ENCODE data around the gene SRMS.

Gene SRMS

DNA sequence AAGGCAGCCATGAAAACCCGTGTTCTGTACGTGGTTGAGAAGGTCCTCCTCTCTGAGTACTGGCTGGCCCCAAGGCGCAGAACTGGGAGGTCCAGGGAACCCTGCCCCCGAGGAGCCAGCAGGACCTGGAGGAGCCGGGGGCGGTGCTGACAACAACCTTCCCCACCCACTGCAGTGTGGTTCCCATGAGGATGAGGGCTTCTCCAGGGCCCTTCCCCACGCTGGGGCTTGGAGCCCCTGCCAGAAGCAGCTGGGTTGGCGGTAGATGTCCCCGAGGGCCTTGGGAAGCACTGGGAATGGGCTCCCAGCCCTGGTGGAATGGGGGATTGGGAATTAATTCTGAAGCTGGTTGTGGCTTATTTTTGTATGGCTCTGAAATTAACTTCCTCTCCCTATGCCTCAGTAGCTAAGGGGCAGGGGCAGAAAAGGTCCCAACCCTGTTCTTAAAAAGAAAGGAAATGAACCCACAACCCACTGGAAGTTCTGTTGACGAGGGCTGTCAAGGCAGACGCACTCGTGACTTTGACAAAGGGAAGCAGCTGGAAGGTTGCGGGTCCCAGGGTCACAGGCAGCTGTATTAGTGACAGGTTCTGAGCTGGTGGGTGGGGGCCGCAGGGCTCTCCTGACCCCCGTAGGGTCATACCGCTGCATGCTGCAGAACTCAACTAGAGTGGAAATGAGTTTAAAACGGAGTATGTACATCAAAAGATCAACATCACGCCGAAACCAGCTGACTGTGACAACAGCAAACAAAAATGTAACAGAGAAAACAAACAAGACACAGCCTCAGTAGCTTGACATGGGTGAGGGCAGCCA is 40.4 kb upstream of the SRMS start:
- 84% methylated on average over 19 of the region's 19 CpGs for WGBS
- Histone ChIP-seq H3K27me3 (ENCODE audit: insufficient read depth, low read length) (no peaks in the 10 kb centered on the region), H3K9me3 (ENCODE audit: insufficient read depth, low read depth, low read length) (no peaks in the 10 kb centered on the region), H3K36me3 (ENCODE audit: insufficient read depth, low read length) (peaks cover 25% of the 10 kb centered on the region), H3K27ac (ENCODE audit: low read depth, low read length) (no peak overlapping the region), H3K4me1 (ENCODE audit: insufficient read depth, low read length) (no peaks in the 10 kb centered on the region), H3K4me3 (ENCODE audit: low read length) (no peak overlapping the region), H3K9ac (ENCODE audit: low read depth, low read length) (no peak overlapping the region)

- Histone ChIP-seq H3K36me3 (ENCODE audit: insufficient read depth, low read length) (peaks cover 17% of the 10 kb centered on the region), H3K27me3 (ENCODE audit: insufficient read depth, low read length) (no peaks in the 10 kb centered on the region), H3K4me3 (ENCODE audit: low read length) (no peak overlapping the region), H3K4me1 (ENCODE audit: insufficient read depth, low read length) (no peaks in the 10 kb centered on the region), H3K27ac (ENCODE audit: low read depth, low read length) (no peak overlapping the region), H3K9me3 (ENCODE audit: insufficient read depth, low read depth, low read length) (no peaks in the 10 kb centered on the region), H3K9ac (ENCODE audit: low read depth, low read length) (no peak overlapping the region)
- 87% methylated on average over 7 of the region's 12 CpGs for WGBS
These were observed 39.7 kb upstream of the SRMS start for GRCh38 chr20:63587256-63587655.

DNA sequence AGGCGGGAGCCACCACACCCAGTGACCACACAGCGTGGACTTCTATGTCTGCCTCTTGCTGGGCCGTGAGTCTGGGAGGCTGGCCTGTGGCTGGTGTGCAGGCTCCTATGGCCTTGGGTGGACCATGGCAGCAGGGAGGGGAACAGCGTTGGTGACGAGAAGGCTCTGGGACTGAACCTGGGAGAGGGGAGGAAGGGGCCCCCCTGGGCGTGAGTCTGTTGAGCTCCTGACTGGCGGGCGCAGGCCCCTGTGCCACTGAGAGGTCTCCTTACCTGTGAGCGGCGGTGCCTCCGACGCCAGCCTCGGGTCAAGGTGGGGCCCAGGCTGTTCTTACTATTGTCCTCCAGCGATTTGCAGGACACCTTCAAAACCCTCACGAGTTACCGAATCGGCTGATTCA is 39.2 kb upstream of the SRMS start:
- H3K9ac ChIP-seq (ENCODE audit: low read depth, low read length), result no peak overlapping the region
- H3K27me3 ChIP-seq (ENCODE audit: insufficient read depth, low read length), result no peaks in the 10 kb centered on the region
- no peaks in the 10 kb centered on the region for H3K4me1 ChIP-seq (ENCODE audit: insufficient read depth, low read length)
- H3K9me3 ChIP-seq (ENCODE audit: insufficient read depth, low read depth, low read length), result no peaks in the 10 kb centered on the region
- 93% methylated on average over 17 of the region's 17 CpGs for WGBS
- H3K4me3 ChIP-seq (ENCODE audit: low read length), result no peak overlapping the region
- no peak overlapping the region for H3K27ac ChIP-seq (ENCODE audit: low read depth, low read length)
- H3K36me3 ChIP-seq (ENCODE audit: insufficient read depth, low read length), result peaks cover 13% of the 10 kb centered on the region

- Histone ChIP-seq H3K9me3 (ENCODE audit: insufficient read depth, low read depth, low read length) (no peaks in the 10 kb centered on the region), H3K27me3 (ENCODE audit: insufficient read depth, low read length) (no peaks in the 10 kb centered on the region)
These were observed 38.3 kb upstream of the SRMS start for GRCh38 chr20:63585616-63586565.

DNA sequence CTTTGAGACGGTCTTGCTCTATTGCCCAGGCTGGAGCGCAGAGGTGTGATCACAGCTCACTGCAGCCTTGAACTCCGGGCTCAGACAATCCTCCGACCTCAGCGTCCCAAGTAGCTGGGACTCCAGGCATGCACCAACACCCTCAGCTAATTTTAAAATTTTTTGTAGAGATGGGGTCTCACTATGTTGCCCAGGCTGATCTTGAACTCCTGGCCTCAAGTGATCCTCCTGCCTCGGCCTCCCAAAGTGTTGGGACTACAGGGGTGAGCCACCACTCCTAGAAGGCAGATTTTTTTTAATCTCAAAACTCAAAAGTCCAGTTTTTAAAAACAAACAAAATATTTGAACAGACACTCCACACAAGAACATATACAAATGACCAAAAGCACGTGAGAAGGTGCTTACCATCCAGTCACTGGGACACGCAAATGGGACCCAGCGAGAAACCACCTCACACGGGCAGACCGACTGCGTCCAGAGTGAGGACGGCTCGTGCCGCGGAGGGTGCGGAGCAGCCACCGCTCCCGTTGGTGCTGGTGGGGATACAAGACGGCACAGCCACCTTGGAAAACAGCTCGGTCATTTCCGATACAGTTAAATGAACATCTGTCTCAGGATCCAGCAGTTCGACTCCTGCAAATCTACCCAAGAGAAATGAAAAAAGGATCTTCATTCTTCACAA is 35.0 kb upstream of the SRMS start:
- H3K4me3 ChIP-seq (ENCODE audit: low read length), result no peak overlapping the region
- WGBS, result 92% methylated on average over 23 of the region's 23 CpGs
- H3K27me3 ChIP-seq (ENCODE audit: insufficient read depth, low read length), result no peaks in the 10 kb centered on the region
- H3K9ac ChIP-seq (ENCODE audit: low read depth, low read length), result no peak overlapping the region
- H3K36me3 ChIP-seq (ENCODE audit: insufficient read depth, low read length), result no peaks in the 10 kb centered on the region
- H3K9me3 ChIP-seq (ENCODE audit: insufficient read depth, low read depth, low read length), result no peaks in the 10 kb centered on the region
- H3K27ac ChIP-seq (ENCODE audit: low read depth, low read length), result no peak overlapping the region
- H3K4me1 ChIP-seq (ENCODE audit: insufficient read depth, low read length), result no peaks in the 10 kb centered on the region

More at GRCh38 chr20:63585616-63586565, 38.3 kb upstream of the SRMS start:
- H3K9ac ChIP-seq (ENCODE audit: low read depth, low read length), result no peak overlapping the region
- no peaks in the 10 kb centered on the region for H3K4me1 ChIP-seq (ENCODE audit: insufficient read depth, low read length)
- WGBS, result 91% methylated on average over 22 of the region's 22 CpGs
- H3K27ac ChIP-seq (ENCODE audit: low read depth, low read length), result no peak overlapping the region
- H3K4me3 ChIP-seq (ENCODE audit: low read length), result no peak overlapping the region
- H3K36me3 ChIP-seq (ENCODE audit: insufficient read depth, low read length), result peaks cover 7% of the 10 kb centered on the region

GRCh38 chr20:63580796-63581461 is 33.4 kb upstream of the SRMS start:
- Histone ChIP-seq H3K4me3 (ENCODE audit: low read length) (no peak overlapping the region), H3K36me3 (ENCODE audit: insufficient read depth, low read length) (no peaks in the 10 kb centered on the region), H3K27ac (ENCODE audit: low read depth, low read length) (no peak overlapping the region), H3K9ac (ENCODE audit: low read depth, low read length) (no peak overlapping the region), H3K4me1 (ENCODE audit: insufficient read depth, low read length) (no peaks in the 10 kb centered on the region), H3K9me3 (ENCODE audit: insufficient read depth, low read depth, low read length) (no peaks in the 10 kb centered on the region), H3K27me3 (ENCODE audit: insufficient read depth, low read length) (no peaks in the 10 kb centered on the region)
- 80% methylated on average over 12 of the region's 12 CpGs for WGBS

DNA sequence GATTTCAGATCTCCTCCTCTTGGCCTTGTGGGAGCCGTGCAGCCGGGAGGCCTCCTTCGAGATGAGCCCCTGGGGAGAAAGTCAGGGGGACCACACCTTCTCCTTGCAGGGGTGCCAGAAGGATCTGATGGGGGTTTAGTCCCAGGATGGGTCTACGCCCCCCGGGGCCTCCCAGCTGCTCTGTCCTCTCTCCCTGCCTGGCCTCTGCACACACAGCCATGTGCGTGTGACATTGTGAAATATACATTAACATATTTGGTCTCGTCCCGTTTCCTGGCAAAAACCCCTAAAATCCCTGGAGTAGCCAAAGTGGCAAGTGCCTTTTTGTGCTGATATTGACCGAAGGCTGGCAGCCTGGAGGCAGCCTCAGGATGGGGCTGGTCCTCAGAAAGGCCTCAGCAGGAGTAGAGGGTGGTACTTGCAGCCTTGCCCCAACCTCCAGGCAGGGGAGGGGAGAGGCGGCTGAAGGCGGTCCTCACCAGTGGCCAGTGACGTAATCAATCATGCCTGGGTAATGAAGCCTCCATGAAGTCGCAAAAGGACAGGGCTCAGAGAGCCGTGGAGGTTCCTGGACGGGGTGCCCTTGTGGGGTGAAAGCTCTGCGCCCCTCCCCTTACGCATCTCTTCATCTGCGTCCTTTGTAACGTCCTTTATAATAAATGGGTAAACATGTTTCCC is 31.6 kb upstream of the SRMS start:
- Histone ChIP-seq H3K4me3 (ENCODE audit: low read length) (no peak overlapping the region), H3K27me3 (ENCODE audit: insufficient read depth, low read length) (no peaks in the 10 kb centered on the region)

DNA sequence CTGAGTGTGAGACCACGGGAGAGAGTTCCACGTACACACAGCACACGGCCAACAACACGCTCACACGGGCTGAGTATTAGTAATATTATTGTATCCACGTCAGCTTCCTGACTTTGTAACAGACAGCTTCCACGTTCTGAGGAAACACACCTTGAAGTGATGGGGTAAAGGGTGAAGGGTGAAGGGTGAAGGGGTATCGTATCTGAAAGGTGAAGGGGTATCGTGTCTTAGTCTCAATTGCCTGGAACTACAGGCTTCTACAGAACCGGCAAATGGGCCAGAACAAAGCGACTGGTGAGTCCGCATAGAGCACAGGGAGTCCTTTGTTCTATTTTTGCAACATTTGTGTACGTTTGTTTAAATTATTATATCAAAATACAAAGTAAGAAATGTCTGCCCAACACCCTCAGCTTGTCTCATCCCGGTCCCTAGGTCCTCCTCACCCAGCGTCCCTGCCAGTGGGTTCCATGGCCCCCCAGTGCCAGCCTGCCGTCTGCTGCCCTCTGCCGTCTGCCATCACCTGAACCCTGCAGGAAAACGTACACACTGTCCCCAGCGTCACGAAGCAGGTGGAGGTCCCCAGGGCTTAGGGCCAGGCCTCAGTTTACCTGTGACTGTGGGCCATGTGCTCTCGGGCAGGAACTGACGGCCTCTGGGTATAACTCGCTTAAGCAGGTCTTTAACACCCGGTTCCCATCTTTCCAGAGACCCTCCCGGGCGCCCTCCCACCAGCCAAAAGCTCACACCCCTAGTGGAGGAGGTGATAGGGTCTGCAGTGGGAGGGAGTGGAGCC is 30.9 kb upstream of the SRMS start:
- H3K27me3 ChIP-seq (ENCODE audit: insufficient read depth, low read length), result no peaks in the 10 kb centered on the region; the same call in 1 of the 2 replicates
- 94% methylated on average over 21 of the region's 26 CpGs for WGBS
- H3K9me3 ChIP-seq (ENCODE audit: insufficient read depth, low read depth, low read length), result no peaks in the 10 kb centered on the region

More for the DNA sequence above, 31.6 kb upstream of the SRMS start:
- H3K36me3 ChIP-seq (ENCODE audit: insufficient read depth, low read length), result no peaks in the 10 kb centered on the region
- H3K9ac ChIP-seq (ENCODE audit: low read depth, low read length), result no peak overlapping the region
- WGBS, result 86% methylated on average over 19 of the region's 19 CpGs
- no peaks in the 10 kb centered on the region for H3K4me1 ChIP-seq (ENCODE audit: insufficient read depth, low read length)
- no peak overlapping the region for H3K27ac ChIP-seq (ENCODE audit: low read depth, low read length)
- no peaks in the 10 kb centered on the region for H3K9me3 ChIP-seq (ENCODE audit: insufficient read depth, low read depth, low read length)

DNA sequence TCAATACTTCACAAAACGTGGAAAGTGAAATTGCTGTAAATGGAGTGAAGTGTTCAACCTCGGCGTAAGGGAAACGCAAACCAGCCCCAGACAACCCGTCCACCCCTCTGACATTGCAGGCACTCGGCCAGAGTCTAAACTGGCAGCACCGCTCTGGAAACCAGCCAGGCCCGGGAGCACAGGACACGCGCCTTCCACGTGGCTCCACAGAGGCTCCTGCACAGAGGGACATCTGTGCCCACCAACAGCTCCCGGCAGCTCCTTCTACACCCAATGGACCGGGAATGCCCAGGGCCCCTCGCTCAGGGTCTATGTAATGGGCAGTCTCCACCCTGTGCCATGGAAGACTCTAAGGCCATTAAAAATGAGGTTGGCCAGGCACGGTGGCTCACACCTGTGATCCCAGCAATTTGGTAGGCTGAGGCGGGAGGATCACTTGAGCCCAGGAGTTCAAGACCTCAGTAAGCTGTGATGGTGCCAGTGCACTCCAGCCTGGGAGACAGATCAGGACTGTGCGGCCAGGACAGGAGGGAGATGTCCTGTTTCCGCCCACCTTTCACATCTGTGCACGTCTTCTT is 29.9 kb upstream of the SRMS start:
- 95% methylated on average over 19 of the region's 19 CpGs for WGBS
- H3K27me3 ChIP-seq (ENCODE audit: insufficient read depth, low read length), result no peaks in the 10 kb centered on the region; the same call in 1 of the 2 replicates
- H3K27ac ChIP-seq (ENCODE audit: low read depth, low read length), result no peak overlapping the region
- no peaks in the 10 kb centered on the region for H3K9me3 ChIP-seq (ENCODE audit: insufficient read depth, low read depth, low read length)
- no peak overlapping the region for H3K9ac ChIP-seq (ENCODE audit: low read depth, low read length)
- no peak overlapping the region for H3K4me3 ChIP-seq (ENCODE audit: low read length)
- no peaks in the 10 kb centered on the region for H3K36me3 ChIP-seq (ENCODE audit: insufficient read depth, low read length)
- H3K4me1 ChIP-seq (ENCODE audit: insufficient read depth, low read length), result no peaks in the 10 kb centered on the region

More for the DNA sequence above, 30.9 kb upstream of the SRMS start:
- no peak overlapping the region for H3K27ac ChIP-seq (ENCODE audit: low read depth, low read length)
- H3K4me1 ChIP-seq (ENCODE audit: insufficient read depth, low read length), result no peaks in the 10 kb centered on the region
- no peak overlapping the region for H3K9ac ChIP-seq (ENCODE audit: low read depth, low read length)
- no peaks in the 10 kb centered on the region for H3K36me3 ChIP-seq (ENCODE audit: insufficient read depth, low read length)
- H3K4me3 ChIP-seq (ENCODE audit: low read length), result no peak overlapping the region
